ENCODE measurements around the gene ACTR5.

DNA sequence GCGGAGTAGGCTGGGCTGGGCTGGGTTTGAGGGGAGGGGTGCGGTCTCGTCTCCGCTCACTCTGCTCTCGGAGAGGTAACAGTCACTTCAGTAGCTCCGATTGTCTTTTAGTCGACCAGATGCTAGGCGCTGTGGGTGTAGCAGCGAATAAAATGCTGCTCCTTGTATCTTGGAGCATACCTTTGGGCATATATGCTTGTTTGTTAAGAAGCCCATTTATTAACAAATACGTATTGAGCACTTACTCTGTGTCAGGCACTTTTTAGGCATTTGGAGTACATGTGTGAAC lies 545 bp downstream of the ACTR5 start:
- TF ChIP-seq, protein P1, sequence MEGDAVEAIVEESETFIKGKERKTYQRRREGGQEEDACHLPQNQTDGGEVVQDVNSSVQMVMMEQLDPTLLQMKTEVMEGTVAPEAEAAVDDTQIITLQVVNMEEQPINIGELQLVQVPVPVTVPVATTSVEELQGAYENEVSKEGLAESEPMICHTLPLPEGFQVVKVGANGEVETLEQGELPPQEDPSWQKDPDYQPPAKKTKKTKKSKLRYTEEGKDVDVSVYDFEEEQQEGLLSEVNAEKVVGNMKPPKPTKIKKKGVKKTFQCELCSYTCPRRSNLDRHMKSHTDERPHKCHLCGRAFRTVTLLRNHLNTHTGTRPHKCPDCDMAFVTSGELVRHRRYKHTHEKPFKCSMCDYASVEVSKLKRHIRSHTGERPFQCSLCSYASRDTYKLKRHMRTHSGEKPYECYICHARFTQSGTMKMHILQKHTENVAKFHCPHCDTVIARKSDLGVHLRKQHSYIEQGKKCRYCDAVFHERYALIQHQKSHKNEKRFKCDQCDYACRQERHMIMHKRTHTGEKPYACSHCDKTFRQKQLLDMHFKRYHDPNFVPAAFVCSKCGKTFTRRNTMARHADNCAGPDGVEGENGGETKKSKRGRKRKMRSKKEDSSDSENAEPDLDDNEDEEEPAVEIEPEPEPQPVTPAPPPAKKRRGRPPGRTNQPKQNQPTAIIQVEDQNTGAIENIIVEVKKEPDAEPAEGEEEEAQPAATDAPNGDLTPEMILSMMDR (IDR thresholded peaks at IDR 0.05; ENCODE audit: low read depth, low read length): no peak
- TF ChIP-seq POLR2A (IDR thresholded peaks at IDR 0.05; ENCODE audit: extremely low read depth, insufficient read length) (no peak), MYC (IDR thresholded peaks at IDR 0.05; ENCODE audit: low read depth, low read length) (no peak)
- TF ChIP-seq, protein P2, sequence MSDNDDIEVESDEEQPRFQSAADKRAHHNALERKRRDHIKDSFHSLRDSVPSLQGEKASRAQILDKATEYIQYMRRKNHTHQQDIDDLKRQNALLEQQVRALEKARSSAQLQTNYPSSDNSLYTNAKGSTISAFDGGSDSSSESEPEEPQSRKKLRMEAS (IDR thresholded peaks at IDR 0.05; ENCODE audit: low read depth, low read length): no peak

Measured in NB4 (cell line).